ENCODE data around the gene IDH3G.

DNA sequence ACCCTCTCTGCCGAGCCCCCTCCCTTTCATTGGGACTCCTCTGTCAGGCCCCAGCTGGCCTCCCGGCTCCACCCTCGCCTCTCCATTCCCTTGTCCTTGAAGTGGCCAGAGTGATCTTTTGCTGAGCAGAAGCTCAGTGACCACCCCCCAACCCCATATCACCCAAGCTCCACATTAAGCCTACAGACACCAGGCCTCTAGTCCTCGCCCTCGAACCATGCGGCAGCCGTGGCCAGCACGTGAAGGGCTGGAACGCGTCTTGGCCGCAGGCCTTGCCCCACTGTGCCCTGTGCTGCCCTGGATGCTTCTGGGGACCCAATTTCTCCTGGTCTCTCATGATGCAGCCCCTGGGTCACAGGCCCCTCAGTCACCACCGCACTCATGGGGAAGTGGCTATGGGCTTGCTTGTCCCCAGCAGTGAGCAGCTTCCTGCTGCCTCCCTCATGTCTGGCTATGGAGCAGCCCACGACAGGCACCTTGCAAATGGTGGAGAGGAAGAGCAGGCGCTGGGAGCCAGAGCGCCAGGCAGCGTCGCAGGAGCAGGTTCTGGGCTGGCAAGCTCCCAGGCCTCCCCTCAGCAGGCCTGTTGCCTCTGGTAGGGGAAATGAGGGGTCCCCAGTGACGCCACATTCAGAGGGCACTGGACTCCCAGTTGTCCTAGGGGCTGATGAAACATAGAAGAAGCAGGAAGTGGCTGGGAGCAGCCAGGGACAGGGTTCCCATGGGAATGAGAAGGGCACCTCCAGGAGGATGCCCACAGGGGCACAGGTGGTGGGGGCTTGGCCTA lies 14.1 kb downstream of the IDH3G start:
- TF ChIP-seq, protein P1, sequence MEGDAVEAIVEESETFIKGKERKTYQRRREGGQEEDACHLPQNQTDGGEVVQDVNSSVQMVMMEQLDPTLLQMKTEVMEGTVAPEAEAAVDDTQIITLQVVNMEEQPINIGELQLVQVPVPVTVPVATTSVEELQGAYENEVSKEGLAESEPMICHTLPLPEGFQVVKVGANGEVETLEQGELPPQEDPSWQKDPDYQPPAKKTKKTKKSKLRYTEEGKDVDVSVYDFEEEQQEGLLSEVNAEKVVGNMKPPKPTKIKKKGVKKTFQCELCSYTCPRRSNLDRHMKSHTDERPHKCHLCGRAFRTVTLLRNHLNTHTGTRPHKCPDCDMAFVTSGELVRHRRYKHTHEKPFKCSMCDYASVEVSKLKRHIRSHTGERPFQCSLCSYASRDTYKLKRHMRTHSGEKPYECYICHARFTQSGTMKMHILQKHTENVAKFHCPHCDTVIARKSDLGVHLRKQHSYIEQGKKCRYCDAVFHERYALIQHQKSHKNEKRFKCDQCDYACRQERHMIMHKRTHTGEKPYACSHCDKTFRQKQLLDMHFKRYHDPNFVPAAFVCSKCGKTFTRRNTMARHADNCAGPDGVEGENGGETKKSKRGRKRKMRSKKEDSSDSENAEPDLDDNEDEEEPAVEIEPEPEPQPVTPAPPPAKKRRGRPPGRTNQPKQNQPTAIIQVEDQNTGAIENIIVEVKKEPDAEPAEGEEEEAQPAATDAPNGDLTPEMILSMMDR (IDR thresholded peaks at IDR 0.05) = no peak
- no peak for TF ChIP-seq POLR2AphosphoS5 (IDR thresholded peaks at IDR 0.05)

All from upper lobe of left lung (tissue), 4 donors.